WTC11 (cell line): Measurements from ENCODE around the gene OTOS. TPM values are rescaled to one million over a fixed set of nuclear protein-coding genes. Genes with fewer than 3 reads are reported as not detected.

ENCODE experiments used
- ATAC-seq: fragments of 200-7000 bp; cut with Tn5 transposase; 2 replicates; pipeline ENCODE4 v1.10.0; 2021; ENCODE audit warnings: mild to moderate bottlenecking, moderate library complexity
- CTCF ChIA-PET: fragments of 300-600 bp; sonication (Branson Sonifier 250); formaldehyde crosslinking; loops from one replicate; lab custom pipeline; 2021; ENCODE audit warnings: antibody characterized with exemption; lab: Charles Lee
- POLR2A ChIA-PET: fragments of 350-600 bp; sonication (Branson Sonifier 250); formaldehyde crosslinking; loops from one replicate; lab custom pipeline; 2021; ENCODE audit warnings: antibody characterized with exemption; lab: Charles Lee
- DNase-seq: peaks from one replicate; pipeline ENCODE4 v3.0.0; 2021; ENCODE audit warnings: low spot score
- H3K27ac Mint-ChIP-seq: 2 replicates; pipeline ENCODE4 v1.8.0; 2021; ENCODE audit warnings: mixed read lengths
- H3K27me3 Mint-ChIP-seq: 2 replicates; pipeline ENCODE4 v1.8.0; 2021; ENCODE audit warnings: low read depth, mild to moderate bottlenecking, moderate library complexity, mixed read lengths
- H3K36me3 Mint-ChIP-seq: 2 replicates; pipeline ENCODE4 v1.8.0; 2021; ENCODE audit warnings: mixed read lengths
- H3K4me1 Mint-ChIP-seq: 2 replicates; pipeline ENCODE4 v1.8.0; 2022; ENCODE audit warnings: mixed read lengths
- H3K4me3 Mint-ChIP-seq: 2 replicates; pipeline ENCODE4 v1.8.0; 2021; ENCODE audit warnings: mild to moderate bottlenecking, moderate library complexity, mixed read lengths
- H3K9me3 Mint-ChIP-seq: 2 replicates; pipeline ENCODE4 v1.8.0; 2021; ENCODE audit warnings: mixed read lengths
- ATF1 ChIP-seq: sonication (generic); formaldehyde crosslinking; IDR thresholded peaks from 2 replicates; pipeline ENCODE4 v1.8.1; 2023; ENCODE audit warnings: mild to moderate bottlenecking, moderate library complexity, missing genetic modification reagents
- ATF3 ChIP-seq: sonication (generic); formaldehyde crosslinking; conservative IDR thresholded peaks from 2 replicates; pipeline ENCODE4 v1.8.1; 2022; ENCODE audit warnings: mild to moderate bottlenecking, missing genetic modification reagents
- CREB1 ChIP-seq: sonication (generic); formaldehyde crosslinking; IDR thresholded peaks from 2 replicates; pipeline ENCODE4 v1.8.0; 2023; ENCODE audit warnings: mild to moderate bottlenecking, missing genetic modification reagents
- CREM ChIP-seq: sonication (generic); formaldehyde crosslinking; IDR thresholded peaks from 2 replicates; pipeline ENCODE4 v1.8.1; 2022; ENCODE audit warnings: mild to moderate bottlenecking, missing genetic modification reagents, moderate library complexity
- E2F1 ChIP-seq: sonication (generic); formaldehyde crosslinking; IDR thresholded peaks from 2 replicates; pipeline ENCODE4 v1.8.0; 2022; ENCODE audit warnings: mild to moderate bottlenecking, missing genetic modification reagents
- FOXJ3 ChIP-seq: sonication (generic); formaldehyde crosslinking; IDR thresholded peaks from 2 replicates; pipeline ENCODE4 v1.9.0; 2021; ENCODE audit warnings: missing genetic modification reagents, mild to moderate bottlenecking, borderline replicate concordance
- FOXP1 ChIP-seq: sonication (generic); formaldehyde crosslinking; IDR thresholded peaks from 2 replicates; pipeline ENCODE4 v1.8.0; 2022; ENCODE audit warnings: missing genetic modification reagents, mild to moderate bottlenecking, moderate library complexity, borderline replicate concordance
- HMGXB4 ChIP-seq: sonication (generic); formaldehyde crosslinking; IDR thresholded peaks from 2 replicates; pipeline ENCODE4 v1.8.1; 2023; ENCODE audit warnings: mild to moderate bottlenecking, moderate library complexity, missing genetic modification reagents
- JAZF1 ChIP-seq: fragments of 250-450 bp; sonication (Bioruptor Pico); IDR thresholded peaks from 2 replicates; pipeline ENCODE4 v1.9.0; 2021; ENCODE audit warnings: moderate library complexity, mild to moderate bottlenecking, inconsistent platforms
- KAT7 ChIP-seq: sonication (generic); formaldehyde crosslinking; IDR thresholded peaks from 2 replicates; pipeline ENCODE4 v1.8.1; 2023; ENCODE audit warnings: missing genetic modification reagents, mild to moderate bottlenecking, borderline replicate concordance
- MLX ChIP-seq: sonication (generic); formaldehyde crosslinking; IDR thresholded peaks from 2 replicates; pipeline ENCODE4 v1.8.1; 2023; ENCODE audit warnings: mild to moderate bottlenecking, missing genetic modification reagents, moderate library complexity
- NFE2L1 ChIP-seq: sonication (generic); formaldehyde crosslinking; IDR thresholded peaks from 2 replicates; pipeline ENCODE4 v1.8.1; 2023; ENCODE audit warnings: missing genetic modification reagents
- NR2C2 ChIP-seq: sonication (generic); formaldehyde crosslinking; IDR thresholded peaks from 2 replicates; pipeline ENCODE4 v1.8.0; 2022; ENCODE audit warnings: mild to moderate bottlenecking, missing genetic modification reagents
- RELA ChIP-seq: sonication (generic); formaldehyde crosslinking; IDR thresholded peaks from 2 replicates; pipeline ENCODE4 v1.8.1; 2022; ENCODE audit warnings: missing genetic modification reagents, mild to moderate bottlenecking, borderline replicate concordance
- RORB ChIP-seq: fragments of 250-450 bp; sonication (Bioruptor Pico); IDR thresholded peaks from 2 replicates; pipeline ENCODE4 v1.9.0; 2021; ENCODE audit warnings: mild to moderate bottlenecking
- SP1 ChIP-seq: sonication (generic); formaldehyde crosslinking; conservative IDR thresholded peaks from 2 replicates; pipeline ENCODE4 v1.8.1; 2022; ENCODE audit warnings: missing genetic modification reagents
- TEAD1 ChIP-seq: sonication (generic); formaldehyde crosslinking; IDR thresholded peaks from 2 replicates; pipeline ENCODE4 v1.8.0; 2022; ENCODE audit warnings: mild to moderate bottlenecking, missing genetic modification reagents
- ZNF121 ChIP-seq: sonication (generic); formaldehyde crosslinking; IDR thresholded peaks from 2 replicates; pipeline ENCODE4 v1.8.0; 2023; ENCODE audit warnings: missing genetic modification reagents
- ZNF423 ChIP-seq: fragments of 250-450 bp; sonication (Bioruptor Pico); IDR thresholded peaks from 2 replicates; pipeline ENCODE4 v2.1.2; 2022; ENCODE audit warnings: mild to moderate bottlenecking, moderate library complexity
- ZNF425 ChIP-seq: fragments of 250-450 bp; sonication (Bioruptor Pico); conservative IDR thresholded peaks from 2 replicates; pipeline ENCODE4 v1.9.0; 2021; ENCODE audit warnings: mild to moderate bottlenecking
- total RNA-seq: library from RNA; stranded (reverse); gene quantifications from 3 replicates; pipeline ENCODE4 v1.2.3, GENCODE V29; 2021

OTOS gene
- total RNA-seq, 1 experiment from 2014 or later: not detected

GRCh38 chr2:240165661-240166060 is 25.2 kb upstream of the OTOS start:
- CTCF ChIA-PET: no interaction called here
- DNase-seq: no peak
- no peak for ATAC-seq
- Mint-ChIP-seq H3K27ac (no peak overlapping the region), H3K9me3 (peaks cover 14% of the 10 kb centered on the region), H3K36me3 (peaks cover 2% of the 10 kb centered on the region; the same call in 1 of the 2 replicates), H3K4me3 (no peak overlapping the region), H3K4me1 (no peaks in the 10 kb centered on the region), H3K27me3 (0 out of 2 replicates have a peak, but pooled peaks cover 4% of the 10 kb centered on the region)
- POLR2A ChIA-PET: no interaction called here
- no peak for TF ChIP-seq FOXJ3 (CRISPR knock-in tag)
- no peak for TF ChIP-seq ZNF121 (CRISPR knock-in tag)
- no peak for TF ChIP-seq NFE2L1 (CRISPR knock-in tag)
- TF ChIP-seq HMGXB4 (CRISPR knock-in tag): no peak
- TF ChIP-seq RELA (CRISPR knock-in tag): no peak

GRCh38 chr2:240165034-240165433 is 24.6 kb upstream of the OTOS start:
- H3K27ac Mint-ChIP-seq: no peak overlapping the region
- ATAC-seq: no peak
- H3K9me3 Mint-ChIP-seq: peaks cover 14% of the 10 kb centered on the region
- DNase-seq: no peak
- no peak overlapping the region for H3K4me3 Mint-ChIP-seq
- ChIA-PET POLR2A (no interaction called here), CTCF (no interaction called here)
- TF ChIP-seq KAT7 (no peak), NR2C2 (CRISPR knock-in tag) (no peak)
- H3K36me3 Mint-ChIP-seq: peaks cover 2% of the 10 kb centered on the region; the same call in 1 of the 2 replicates
- H3K27me3 Mint-ChIP-seq: 0 out of 2 replicates have a peak, but pooled peaks cover 4% of the 10 kb centered on the region
- no peaks in the 10 kb centered on the region for H3K4me1 Mint-ChIP-seq

GRCh38 chr2:240164586-240164985 is 24.1 kb upstream of the OTOS start:
- no peak overlapping the region for H3K27ac Mint-ChIP-seq
- no peak for TF ChIP-seq MLX (CRISPR knock-in tag)
- TF ChIP-seq CREM (CRISPR knock-in tag): no peak
- no peak for TF ChIP-seq ATF3 (CRISPR knock-in tag)
- TF ChIP-seq ZNF425 (CRISPR knock-in tag): no peak
- no peak for TF ChIP-seq FOXP1
- no peak for TF ChIP-seq RORB
- TF ChIP-seq RELA (CRISPR knock-in tag): no peak
- TF ChIP-seq ATF1 (CRISPR knock-in tag): no peak
- TF ChIP-seq E2F1 (CRISPR knock-in tag): no peak
- TF ChIP-seq CREB1 (CRISPR knock-in tag): no peak
- no peak for TF ChIP-seq JAZF1 (CRISPR knock-in tag)
- TF ChIP-seq NR2C2 (CRISPR knock-in tag): no peak
- TF ChIP-seq ZNF423: no peak
- no peak for TF ChIP-seq SP1 (CRISPR knock-in tag)
- TF ChIP-seq TEAD1 (CRISPR knock-in tag): no peak
- ChIA-PET CTCF (no interaction called here), POLR2A (no interaction called here)
- peaks cover 2% of the 10 kb centered on the region; the same call in 1 of the 2 replicates for H3K36me3 Mint-ChIP-seq
- DNase-seq: no peak
- peaks cover 14% of the 10 kb centered on the region for H3K9me3 Mint-ChIP-seq
- no peak overlapping the region for H3K4me3 Mint-ChIP-seq
- H3K4me1 Mint-ChIP-seq: no peaks in the 10 kb centered on the region
- no peak for ATAC-seq
- 0 out of 2 replicates have a peak, but pooled peaks cover 4% of the 10 kb centered on the region for H3K27me3 Mint-ChIP-seq
